OCI-LY3 (cell line): Measurements from ENCODE around the gene ABCD4.

Experiments
- EZH2phosphoT487 ChIP-seq: fragments of 200-600 bp; shearing (Covaris generic); IDR thresholded peaks from 2 replicates; pipeline ENCODE4 v1.6.1; 2018; ENCODE audit warnings: antibody characterized with exemption, mixed run types, low read depth
- TF ChIP-seq, protein P1 (sequence below): fragments of 200-600, 300-600 bp; sonication (generic); IDR thresholded peaks from 2 replicates; pipeline ENCODE4 v1.5.1; 2014; ENCODE audit warnings: antibody characterized with exemption, low read length, low read depth

DNA sequence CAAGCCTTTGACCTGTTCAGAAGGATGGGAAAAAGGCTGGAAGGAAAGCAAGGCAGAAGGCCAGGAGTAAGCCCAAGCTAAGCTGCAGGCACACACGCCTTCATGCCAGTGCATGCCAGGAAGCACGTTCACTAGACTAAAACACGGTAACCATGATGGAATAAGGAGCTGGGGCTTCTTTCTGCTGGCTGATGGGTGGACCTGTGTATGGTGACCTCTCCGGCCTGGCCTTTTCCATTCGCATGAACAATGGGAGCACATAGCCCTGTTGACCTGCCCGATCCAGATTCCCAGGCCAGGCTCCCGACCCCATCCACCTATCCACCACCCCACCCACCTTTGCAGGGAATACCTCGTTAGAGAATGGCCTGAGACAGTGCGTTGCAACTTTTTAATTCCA is 40.7 kb downstream of the ABCD4 start:
- TF ChIP-seq, protein P1, sequence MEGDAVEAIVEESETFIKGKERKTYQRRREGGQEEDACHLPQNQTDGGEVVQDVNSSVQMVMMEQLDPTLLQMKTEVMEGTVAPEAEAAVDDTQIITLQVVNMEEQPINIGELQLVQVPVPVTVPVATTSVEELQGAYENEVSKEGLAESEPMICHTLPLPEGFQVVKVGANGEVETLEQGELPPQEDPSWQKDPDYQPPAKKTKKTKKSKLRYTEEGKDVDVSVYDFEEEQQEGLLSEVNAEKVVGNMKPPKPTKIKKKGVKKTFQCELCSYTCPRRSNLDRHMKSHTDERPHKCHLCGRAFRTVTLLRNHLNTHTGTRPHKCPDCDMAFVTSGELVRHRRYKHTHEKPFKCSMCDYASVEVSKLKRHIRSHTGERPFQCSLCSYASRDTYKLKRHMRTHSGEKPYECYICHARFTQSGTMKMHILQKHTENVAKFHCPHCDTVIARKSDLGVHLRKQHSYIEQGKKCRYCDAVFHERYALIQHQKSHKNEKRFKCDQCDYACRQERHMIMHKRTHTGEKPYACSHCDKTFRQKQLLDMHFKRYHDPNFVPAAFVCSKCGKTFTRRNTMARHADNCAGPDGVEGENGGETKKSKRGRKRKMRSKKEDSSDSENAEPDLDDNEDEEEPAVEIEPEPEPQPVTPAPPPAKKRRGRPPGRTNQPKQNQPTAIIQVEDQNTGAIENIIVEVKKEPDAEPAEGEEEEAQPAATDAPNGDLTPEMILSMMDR = no peak
- TF ChIP-seq EZH2phosphoT487 = no peak
